Glutamatergic neuron (in vitro differentiated cells): Measurements from ENCODE around the gene NTHL1. TPM values are rescaled to one million over a fixed set of nuclear protein-coding genes. Genes with fewer than 3 reads are reported as not detected.
A peak's percentile ranks its signal among the peaks of the same experiment; 100 is the strongest.

Experiments used
- DNase-seq: peaks from one replicate; pipeline ENCODE4 v3.0.0; 2022
- H3K27ac Mint-ChIP-seq: one replicate; pipeline ENCODE4 v1.8.0; 2020; ENCODE audit warnings: mild to moderate bottlenecking, mixed read lengths, inconsistent platforms; ENCODE audit not compliant: unreplicated experiment
- H3K27me3 Mint-ChIP-seq: one replicate; pipeline ENCODE4 v1.8.0; 2020; ENCODE audit warnings: mild to moderate bottlenecking, moderate library complexity, mixed read lengths, inconsistent platforms; ENCODE audit not compliant: unreplicated experiment
- H3K36me3 Mint-ChIP-seq: one replicate; pipeline ENCODE4 v1.8.0; 2020; ENCODE audit warnings: mild to moderate bottlenecking, mixed read lengths, inconsistent platforms; ENCODE audit not compliant: unreplicated experiment
- H3K4me1 Mint-ChIP-seq: one replicate; pipeline ENCODE4 v1.8.0; 2020; ENCODE audit warnings: mild to moderate bottlenecking, low read depth, mixed read lengths, inconsistent platforms; ENCODE audit not compliant: unreplicated experiment
- H3K4me3 Mint-ChIP-seq: one replicate; pipeline ENCODE4 v1.8.0; 2020; ENCODE audit warnings: mild to moderate bottlenecking, mixed read lengths, inconsistent platforms; ENCODE audit not compliant: unreplicated experiment
- H3K9me3 Mint-ChIP-seq: one replicate; pipeline ENCODE4 v1.8.0; 2020; ENCODE audit warnings: mild to moderate bottlenecking, moderate library complexity, mixed read lengths, inconsistent platforms; ENCODE audit not compliant: unreplicated experiment
- CTCF ChIP-seq: fragments of 200-600 bp; sonication (generic); IDR thresholded peaks from one replicate; pipeline ENCODE4 v1.5.0; 2021; ENCODE audit not compliant: partially characterized antibody, unreplicated experiment
- total RNA-seq: library from RNA; stranded (reverse); fragmentation: NEBNext Ultra II Directional; extraction: Animal tissue kit (Norgen Biotek cat#: 25700); gene quantifications from one replicate; pipeline ENCODE4 v1.2.1, GENCODE V29; 2021; ENCODE audit not compliant: unreplicated experiment

The NTHL1 gene
- total RNA-seq, 1 donor from 2014 or later, result 194 TPM

- Mint-ChIP-seq H3K9me3 (peaks cover 8% of the 10 kb centered on the region), H3K4me3 (no peak overlapping the region), H3K4me1 (peaks cover 8% of the 10 kb centered on the region), H3K27ac (peak overlapping the region; percentile 70), H3K36me3 (no peaks in the 10 kb centered on the region), H3K27me3 (peaks cover 7% of the 10 kb centered on the region)
- no peak for TF ChIP-seq CTCF
- no peak for DNase-seq
Measured at GRCh38 chr16:2040041-2040786, 7.4 kb downstream of the NTHL1 start.

DNA sequence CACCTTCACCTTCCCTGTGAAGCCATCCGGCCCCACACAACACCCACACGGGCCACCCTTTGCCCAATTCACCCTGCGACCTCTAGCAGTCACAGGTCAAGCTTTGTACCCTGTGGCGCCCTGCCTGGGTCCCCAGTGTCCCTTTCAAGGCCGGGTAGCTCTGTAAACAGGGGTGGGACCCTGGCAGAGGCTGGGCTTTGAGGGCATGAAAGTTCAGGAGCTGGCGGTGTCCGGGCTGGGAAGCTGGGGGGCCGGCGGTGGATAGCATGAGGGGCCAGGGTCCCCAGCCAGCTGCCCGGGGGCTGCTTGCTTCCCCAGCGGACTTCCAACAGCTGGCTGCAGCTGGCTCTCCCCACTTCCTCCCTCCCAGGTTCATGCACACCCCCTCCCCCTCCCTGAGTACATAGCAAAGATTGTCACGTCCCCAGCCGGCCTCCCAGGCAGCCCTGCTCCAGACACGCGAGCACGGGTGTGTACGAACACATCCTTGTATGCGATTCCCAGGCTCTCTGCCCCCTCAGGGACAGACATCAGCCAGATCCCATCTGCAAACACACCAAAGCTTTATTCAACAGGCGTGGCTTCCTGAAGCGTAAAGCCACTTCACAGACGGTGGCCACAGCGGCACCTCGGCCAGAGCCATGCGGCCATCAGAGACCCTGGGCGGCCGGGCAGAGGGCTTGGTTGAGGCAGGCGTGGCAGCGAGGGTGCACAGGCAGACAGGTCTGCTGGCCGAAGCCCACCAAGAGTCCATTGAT, 8.2 kb downstream of the NTHL1 start:
- peak overlapping the region; percentile 22 for H3K27ac Mint-ChIP-seq
- peaks cover 8% of the 10 kb centered on the region for H3K4me1 Mint-ChIP-seq
- H3K4me3 Mint-ChIP-seq, result peak overlapping the region; percentile 32
- peaks cover 10% of the 10 kb centered on the region for H3K27me3 Mint-ChIP-seq
- no peaks in the 10 kb centered on the region for H3K36me3 Mint-ChIP-seq
- H3K9me3 Mint-ChIP-seq, result peaks cover 12% of the 10 kb centered on the region
- no peak for TF ChIP-seq CTCF
- peak; percentile 53 for DNase-seq

- peak overlapping the region; percentile 55 for H3K27ac Mint-ChIP-seq
Measured at GRCh38 chr16:2038382-2039231, 9.0 kb downstream of the NTHL1 start.

DNA sequence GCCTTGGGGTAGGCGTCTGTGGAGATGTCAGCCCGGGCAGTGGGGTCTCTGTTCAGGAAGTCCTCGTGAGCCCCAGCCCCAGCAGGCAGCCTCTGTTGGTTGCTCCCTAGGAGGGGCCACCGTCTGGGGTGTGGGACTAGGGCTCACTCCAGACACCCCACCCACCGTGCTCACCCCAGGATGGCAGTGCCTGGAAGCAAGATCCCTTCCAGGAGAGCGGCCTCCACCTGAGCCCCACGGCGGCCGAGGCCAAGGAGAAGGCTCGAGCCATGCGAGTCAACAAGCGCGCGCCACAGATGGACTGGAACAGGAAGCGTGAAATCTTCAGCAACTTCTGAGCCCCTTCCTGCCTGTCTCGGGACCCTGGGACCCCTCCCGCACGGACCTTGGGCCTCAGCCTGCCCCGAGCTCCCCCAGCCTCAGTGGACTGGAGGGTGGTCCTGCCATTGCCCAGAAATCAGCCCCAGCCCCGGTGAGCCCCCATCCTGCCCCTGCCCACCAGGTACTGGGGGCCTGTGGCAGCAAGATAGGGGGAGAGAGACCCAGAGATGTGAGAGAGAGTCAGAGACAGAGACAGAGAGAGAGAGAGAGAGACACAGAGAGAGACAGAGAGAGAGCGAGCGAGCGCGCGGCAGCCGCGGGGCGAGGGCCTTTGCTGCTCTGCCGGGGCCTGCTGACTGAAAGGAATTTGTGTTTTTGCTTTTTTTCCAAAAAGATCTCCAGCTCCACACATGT, 9.8 kb downstream of the NTHL1 start:
- no peak for TF ChIP-seq CTCF
- no peak for DNase-seq
- peaks cover 10% of the 10 kb centered on the region for H3K27me3 Mint-ChIP-seq
- H3K27ac Mint-ChIP-seq, result no peak overlapping the region
- no peaks in the 10 kb centered on the region for H3K36me3 Mint-ChIP-seq
- H3K4me1 Mint-ChIP-seq, result peaks cover 8% of the 10 kb centered on the region
- peaks cover 11% of the 10 kb centered on the region for H3K9me3 Mint-ChIP-seq
- H3K4me3 Mint-ChIP-seq, result no peak overlapping the region

More at GRCh38 chr16:2038382-2039231, 9.0 kb downstream of the NTHL1 start:
- Mint-ChIP-seq H3K36me3 (no peaks in the 10 kb centered on the region), H3K27me3 (peaks cover 10% of the 10 kb centered on the region), H3K4me1 (peaks cover 8% of the 10 kb centered on the region), H3K9me3 (peaks cover 14% of the 10 kb centered on the region), H3K4me3 (peak overlapping the region; percentile 32)
- no peak for DNase-seq
- no peak for TF ChIP-seq CTCF
